H9 (cell line): Measurements from ENCODE around the gene CBX5. TPM values are rescaled to one million over a fixed set of nuclear protein-coding genes. Genes with fewer than 3 reads are reported as not detected.

Experiments
- DNase-seq: peaks from one replicate; pipeline ENCODE4 v3.0.0-alpha.2; 2017
- H2AFZ ChIP-seq: one replicate; pipeline ENCODE4 v1.6.1; 2013; ENCODE audit warnings: mild to moderate bottlenecking, low read length, control low read depth, moderate library complexity
- H2AK5ac ChIP-seq: 2 replicates; pipeline ENCODE4 v1.6.1; 2013; ENCODE audit warnings: low read length, control low read depth, mixed read lengths; ENCODE audit not compliant: insufficient read length
- H2BK120ac ChIP-seq: one replicate; pipeline ENCODE4 v1.6.1; 2013; ENCODE audit warnings: low read depth, mild to moderate bottlenecking, low read length, control low read depth, inconsistent platforms; ENCODE audit not compliant: poor library complexity, severe bottlenecking
- H2BK12ac ChIP-seq: 2 replicates; pipeline ENCODE4 v1.6.1; 2013; ENCODE audit warnings: low read length, control low read depth, mixed read lengths, low read depth; ENCODE audit not compliant: insufficient read length
- H2BK15ac ChIP-seq: 2 replicates; pipeline ENCODE4 v1.6.1; 2013; ENCODE audit warnings: low read depth, low read length, control low read depth
- H2BK20ac ChIP-seq: one replicate; pipeline ENCODE4 v1.6.1; 2013; ENCODE audit warnings: low read depth, mild to moderate bottlenecking, low read length, control low read depth, inconsistent platforms; ENCODE audit not compliant: poor library complexity, severe bottlenecking
- H2BK5ac ChIP-seq: 2 replicates; pipeline ENCODE4 v1.6.1; 2013; ENCODE audit warnings: low read length, control low read depth, mixed read lengths; ENCODE audit not compliant: insufficient read length
- H3K14ac ChIP-seq: 2 replicates; pipeline ENCODE4 v1.6.1; 2013; ENCODE audit warnings: low read length, control low read depth; ENCODE audit not compliant: insufficient read depth
- H3K18ac ChIP-seq: 2 replicates; pipeline ENCODE4 v1.6.1; 2013; ENCODE audit warnings: low read depth, mild to moderate bottlenecking, mixed read lengths, low read length, control low read depth; ENCODE audit not compliant: insufficient read length
- H3K23ac ChIP-seq: 2 replicates; pipeline ENCODE4 v1.6.1; 2013; ENCODE audit warnings: low read length, control low read depth, mixed read lengths, low read depth; ENCODE audit not compliant: insufficient read length
- H3K23me2 ChIP-seq: 2 replicates; pipeline ENCODE4 v1.6.1; 2013; ENCODE audit warnings: low read depth, mild to moderate bottlenecking, mixed read lengths, low read length, control low read depth; ENCODE audit not compliant: insufficient read length, poor library complexity, severe bottlenecking
- H3K27ac ChIP-seq: 2 replicates; pipeline ENCODE4 v1.5.1; 2013; ENCODE audit warnings: low read length, control low read depth, mixed read lengths, low read depth; ENCODE audit not compliant: insufficient read length
- H3K27me3 ChIP-seq: 2 replicates; pipeline ENCODE4 v1.6.1; 2013; ENCODE audit warnings: low read length, control low read depth, inconsistent platforms; ENCODE audit not compliant: insufficient read depth
- H3K4ac ChIP-seq: 2 replicates; pipeline ENCODE4 v1.6.1; 2013; ENCODE audit warnings: low read depth, mild to moderate bottlenecking, control low read depth, inconsistent platforms, low read length, moderate library complexity
- H3K4me1 ChIP-seq: 2 replicates; pipeline ENCODE4 v1.6.1; 2013; ENCODE audit warnings: low read length, control low read depth, inconsistent platforms; ENCODE audit not compliant: insufficient read depth
- H3K4me2 ChIP-seq: 2 replicates; pipeline ENCODE4 v1.6.1; 2013; ENCODE audit warnings: low read length, control low read depth, mixed read lengths; ENCODE audit not compliant: insufficient read length, insufficient read depth
- H3K56ac ChIP-seq: 2 replicates; pipeline ENCODE4 v1.6.1; 2013; ENCODE audit warnings: low read depth, mild to moderate bottlenecking, mixed read lengths, low read length, control low read depth; ENCODE audit not compliant: insufficient read length
- H3K79me1 ChIP-seq: 2 replicates; pipeline ENCODE4 v1.6.1; 2013; ENCODE audit warnings: low read depth, mild to moderate bottlenecking, moderate library complexity, low read length, control low read depth, inconsistent platforms; ENCODE audit not compliant: insufficient read depth, poor library complexity, severe bottlenecking
- H3K79me2 ChIP-seq: 2 replicates; pipeline ENCODE4 v1.6.1; 2013; ENCODE audit warnings: low read length, control low read depth, inconsistent platforms; ENCODE audit not compliant: insufficient read depth
- H3K9ac ChIP-seq: 2 replicates; pipeline ENCODE4 v1.6.1; 2013; ENCODE audit warnings: low read length, control low read depth, mixed read lengths; ENCODE audit not compliant: insufficient read length; ENCODE audit errors: extremely low read depth
- H3K9me3 ChIP-seq: one replicate; pipeline ENCODE4 v1.6.1; 2013; ENCODE audit warnings: low read depth, low read length, inconsistent platforms; ENCODE audit not compliant: control insufficient read depth
- H3T11ph ChIP-seq: one replicate; pipeline ENCODE4 v1.6.1; 2013; ENCODE audit warnings: mild to moderate bottlenecking, low read length, control low read depth, inconsistent platforms
- H4K20me1 ChIP-seq: one replicate; pipeline ENCODE4 v1.6.1; 2013; ENCODE audit not compliant: control insufficient read depth, insufficient read length, insufficient read depth
- H4K5ac ChIP-seq: 2 replicates; pipeline ENCODE4 v1.6.1; 2013; ENCODE audit warnings: low read depth, mild to moderate bottlenecking, mixed read lengths, low read length, control low read depth; ENCODE audit not compliant: insufficient read length
- H4K8ac ChIP-seq: replicated peaks from 2 replicates; pipeline ENCODE4 v1.6.1; 2013; ENCODE audit warnings: low read length, control low read depth, mixed read lengths, low read depth; ENCODE audit not compliant: insufficient read length
- H4K91ac ChIP-seq: 2 replicates; pipeline ENCODE4 v1.6.1; 2013; ENCODE audit warnings: low read depth, mild to moderate bottlenecking, moderate library complexity, mixed read lengths, low read length, control low read depth; ENCODE audit not compliant: insufficient read length
- H3K27ac Mint-ChIP-seq, 3 experiments: 2 replicates in 2 of 3; 3 replicates in 1 of 3; pipeline ENCODE4 v1.8.0; 2020 to 2021; ENCODE audit warnings: mixed read lengths in 3 of 3, mild to moderate bottlenecking in 1 of 3, moderate library complexity in 1 of 3
- H3K27me3 Mint-ChIP-seq: 2 replicates; pipeline ENCODE4 v1.8.0; 2021; ENCODE audit warnings: low read depth, mild to moderate bottlenecking, moderate library complexity, mixed read lengths
- H3K36me3 Mint-ChIP-seq, 3 experiments: 2 replicates in 2 of 3; 3 replicates in 1 of 3; pipeline ENCODE4 v1.8.0; 2020 to 2021; ENCODE audit warnings: low read depth in 3 of 3, mixed read lengths in 3 of 3; ENCODE audit not compliant: insufficient read depth in 1 of 3
- H3K4me1 Mint-ChIP-seq, 2 experiments: 2 replicates each; pipeline ENCODE4 v1.8.0; 2020; ENCODE audit warnings: mixed read lengths in 2 of 2
- H3K4me3 Mint-ChIP-seq, 2 experiments: 2 replicates in 1 of 2; 3 replicates in 1 of 2; pipeline ENCODE4 v1.8.0; 2020 to 2021; ENCODE audit warnings: mild to moderate bottlenecking in 2 of 2, mixed read lengths in 2 of 2, moderate library complexity in 1 of 2
- H3K9me3 Mint-ChIP-seq, 2 experiments: 2 replicates in 1 of 2; 3 replicates in 1 of 2; pipeline ENCODE4 v1.8.0; 2020; ENCODE audit warnings: mild to moderate bottlenecking in 2 of 2, mixed read lengths in 2 of 2, moderate library complexity in 1 of 2
- WGBS: extraction: QIAGEN DNeasy Blood & Tissue Kit; methylation state at CpG from one replicate; pipeline ENCODE4 v1.1.7; 2013; ENCODE audit warnings: missing lambda C conversion rate, low lambda C conversion rate, mixed read lengths; ENCODE audit not compliant: insufficient read length; ENCODE audit errors: extremely low coverage; 5-methylcytosine and 5-hydroxymethylcytosine counted together
- total RNA-seq: library from RNA; stranded (reverse); gene quantifications from 2 replicates; pipeline ENCODE4 v1.2.1, GENCODE V29; 2021
- TF ChIP-seq, protein P1 (sequence below): fragments of 200-600 bp; sonication (generic); conservative IDR thresholded peaks from 3 replicates; pipeline ENCODE4 v1.8.0; 2021; ENCODE audit warnings: antibody characterized with exemption, mild to moderate bottlenecking

Gene CBX5
- total RNA-seq, 1 experiment from 2014 or later: 206 TPM

DNA sequence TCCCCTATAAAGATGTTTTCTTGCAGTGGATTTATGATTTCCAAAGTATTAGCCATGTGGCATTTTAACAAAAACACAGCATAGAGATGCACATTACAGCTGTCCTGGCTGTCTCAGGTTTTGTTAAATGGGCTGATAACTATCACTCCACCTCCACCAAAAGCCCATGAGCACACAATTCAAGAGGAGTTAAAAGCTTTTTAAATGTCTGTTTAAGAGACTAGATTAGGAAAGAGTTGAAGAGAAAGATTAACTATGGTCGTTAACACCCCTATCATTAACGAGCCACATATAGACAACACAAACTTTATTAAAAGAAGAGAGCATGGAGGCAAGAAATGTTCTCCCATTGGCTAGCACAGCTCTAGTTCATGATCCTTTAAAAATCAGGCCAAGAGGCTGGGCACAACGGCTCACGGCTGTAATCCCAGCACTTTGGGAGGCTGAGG, 14.5 kb downstream of the CBX5 start:
- no peaks in the 10 kb centered on the region for H3K27me3 Mint-ChIP-seq
- Histone ChIP-seq H2AK5ac (no peak overlapping the region), H3K14ac (no peak overlapping the region), H2BK12ac (no peak overlapping the region), H4K20me1 (no peaks in the 10 kb centered on the region), H3K56ac (no peak overlapping the region), H3K9me3 (no peaks in the 10 kb centered on the region), H3K4me1 (peaks cover 9% of the 10 kb centered on the region; the same call in 1 of the 2 replicates), H3K4ac (no peak overlapping the region), H2BK120ac (no peak overlapping the region), H2BK15ac (no peak overlapping the region), H2BK20ac (no peak overlapping the region), H3K23ac (no peak overlapping the region), H2BK5ac (no peak overlapping the region), H4K91ac (no peak overlapping the region), H3K79me1 (no peaks in the 10 kb centered on the region), H3K9ac (no peak overlapping the region), H3T11ph (no peak overlapping the region), H2AFZ (no peak overlapping the region), H4K8ac (no peak overlapping the region), H3K27me3 (no peaks in the 10 kb centered on the region), H3K18ac (no peak overlapping the region), H3K79me2 (no peaks in the 10 kb centered on the region; the same call in 1 of the 2 replicates), H3K23me2 (no peaks in the 10 kb centered on the region), H4K5ac (no peak overlapping the region), H3K27ac (no peak overlapping the region), H3K4me2 (no peak overlapping the region)
- H3K4me1 Mint-ChIP-seq: peaks cover 21 to 38% of the 10 kb centered on the region in 2 experiments
- no peak overlapping the region; a peak in 1 of 5 replicates for H3K4me3 Mint-ChIP-seq
- no peak for DNase-seq
- TF ChIP-seq, protein P1, sequence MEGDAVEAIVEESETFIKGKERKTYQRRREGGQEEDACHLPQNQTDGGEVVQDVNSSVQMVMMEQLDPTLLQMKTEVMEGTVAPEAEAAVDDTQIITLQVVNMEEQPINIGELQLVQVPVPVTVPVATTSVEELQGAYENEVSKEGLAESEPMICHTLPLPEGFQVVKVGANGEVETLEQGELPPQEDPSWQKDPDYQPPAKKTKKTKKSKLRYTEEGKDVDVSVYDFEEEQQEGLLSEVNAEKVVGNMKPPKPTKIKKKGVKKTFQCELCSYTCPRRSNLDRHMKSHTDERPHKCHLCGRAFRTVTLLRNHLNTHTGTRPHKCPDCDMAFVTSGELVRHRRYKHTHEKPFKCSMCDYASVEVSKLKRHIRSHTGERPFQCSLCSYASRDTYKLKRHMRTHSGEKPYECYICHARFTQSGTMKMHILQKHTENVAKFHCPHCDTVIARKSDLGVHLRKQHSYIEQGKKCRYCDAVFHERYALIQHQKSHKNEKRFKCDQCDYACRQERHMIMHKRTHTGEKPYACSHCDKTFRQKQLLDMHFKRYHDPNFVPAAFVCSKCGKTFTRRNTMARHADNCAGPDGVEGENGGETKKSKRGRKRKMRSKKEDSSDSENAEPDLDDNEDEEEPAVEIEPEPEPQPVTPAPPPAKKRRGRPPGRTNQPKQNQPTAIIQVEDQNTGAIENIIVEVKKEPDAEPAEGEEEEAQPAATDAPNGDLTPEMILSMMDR: no peak
- H3K36me3 Mint-ChIP-seq: peaks cover 6 to 14% (median 7%) of the 10 kb centered on the region in 3 experiments; a peak in 6 of 7 replicates
- H3K27ac Mint-ChIP-seq: peak overlapping the region; percentile 7 to 84 (median 59); a peak in 4 of 7 replicates
- WGBS: no CpG with 5 or more reads among the region's 4 CpGs
- H3K9me3 Mint-ChIP-seq: 0 out of 5 replicates have a peak, but pooled peaks cover 0 to 5% of the 10 kb centered on the region in 2 experiments
